ENCODE results near the gene TMEM44.

Gene TMEM44

DNA sequence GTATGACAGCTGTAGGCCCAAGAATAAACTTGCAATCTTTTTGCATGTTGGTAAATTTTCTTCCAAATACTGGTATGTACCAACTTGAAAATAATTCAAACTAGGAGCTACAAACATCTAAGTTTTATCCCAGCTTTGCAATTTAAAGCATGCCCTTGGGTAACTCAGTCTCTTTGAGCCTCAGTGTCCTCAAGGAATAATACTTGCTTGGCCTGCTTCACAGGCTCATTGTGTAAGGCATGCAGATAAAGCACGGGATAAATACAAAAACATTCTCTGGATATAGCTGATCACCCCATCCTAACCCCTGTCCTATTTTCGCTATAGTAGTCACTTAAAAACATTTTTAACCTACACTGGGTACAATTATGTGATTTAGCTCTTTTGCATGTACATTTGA lies 9.6 kb upstream of the TMEM44 start:
- no CpG with 5 or more reads among the region's 2 CpGs for WGBS (ENCODE audit: extremely low coverage, insufficient coverage, insufficient read length)
- no peak overlapping the region for H2AK5ac ChIP-seq (ENCODE audit: low read length)

DNA sequence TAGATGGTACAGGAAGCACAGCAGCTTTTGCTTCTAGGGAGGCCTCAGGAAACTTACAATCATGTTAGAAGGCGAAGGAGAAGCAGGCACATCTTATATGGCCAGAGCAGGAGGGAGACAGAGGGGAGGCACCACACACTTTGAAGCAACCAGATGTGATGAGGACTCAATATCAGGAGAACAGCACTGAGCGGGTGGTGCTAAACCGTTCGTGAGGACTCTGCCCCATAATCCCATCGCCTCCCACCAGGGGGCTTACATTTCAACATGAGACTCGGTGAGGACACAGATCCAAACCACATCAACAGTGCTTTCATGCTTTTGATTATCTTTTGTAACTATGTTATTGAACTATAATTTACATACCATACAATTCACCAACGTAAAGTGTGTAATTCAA lies 7.6 kb upstream of the TMEM44 start:
- Histone ChIP-seq H3K27me3 (ENCODE audit: insufficient read depth, low read length) (no peaks in the 10 kb centered on the region), H3K4me3 (ENCODE audit: low read depth, low read length) (no peak overlapping the region), H3K9ac (ENCODE audit: low read length) (no peak overlapping the region), H2AK5ac (ENCODE audit: low read length) (no peak overlapping the region), H3K36me3 (ENCODE audit: control insufficient read depth in 1 of 2, insufficient read depth in 2 of 2, low read length in 2 of 2) (peaks cover 14 to 21% of the 10 kb centered on the region in 2 experiments), H3K18ac (ENCODE audit: low read length) (no peak overlapping the region), H3K9me3 (ENCODE audit: insufficient read depth, low read depth, low read length) (no peaks in the 10 kb centered on the region), H2BK12ac (ENCODE audit: low read length) (no peak overlapping the region), H3K23ac (ENCODE audit: low read length) (no peak overlapping the region), H4K8ac (ENCODE audit: low read depth, low read length) (no peak overlapping the region), H2AFZ (ENCODE audit: insufficient read depth, low read length, poor library complexity) (no peak overlapping the region), H3K14ac (ENCODE audit: low read length) (no peak overlapping the region), H3K4me2 (ENCODE audit: low read length) (no peak overlapping the region), H2BK5ac (ENCODE audit: low read depth, low read length, poor library complexity) (no peak overlapping the region), H4K12ac (ENCODE audit: low read depth, low read length) (no peak overlapping the region), H3K79me1 (ENCODE audit: low read length) (no peaks in the 10 kb centered on the region), H3K27ac (ENCODE audit: low read depth, low read length) (no peak overlapping the region), H3K4ac (ENCODE audit: low read depth, low read length) (no peak overlapping the region), H4K91ac (ENCODE audit: low read depth, low read length) (no peak overlapping the region), H3K4me1 (ENCODE audit: control insufficient read depth in 1 of 2, insufficient read depth in 2 of 2, low read length in 2 of 2) (peaks cover 2 to 4% of the 10 kb centered on the region in 2 experiments), H2BK120ac (ENCODE audit: insufficient read depth, low read length, poor library complexity) (no peak overlapping the region), H3K79me2 (ENCODE audit: control insufficient read depth, insufficient read depth, low read length, poor library complexity) (peaks cover 2% of the 10 kb centered on the region)
- WGBS (ENCODE audit: extremely low coverage, insufficient coverage, insufficient read length) = no CpG with 5 or more reads among the region's 7 CpGs
- peak in 1 of 2 donors; percentile 18 for DNase-seq

More for the DNA sequence above, 9.6 kb upstream of the TMEM44 start:
- Histone ChIP-seq H3K23ac (ENCODE audit: low read length) (no peak overlapping the region), H4K12ac (ENCODE audit: low read depth, low read length) (no peak overlapping the region), H4K8ac (ENCODE audit: low read depth, low read length) (no peak overlapping the region), H3K36me3 (ENCODE audit: control insufficient read depth in 1 of 2, insufficient read depth in 2 of 2, low read length in 2 of 2) (peaks cover 14 to 24% of the 10 kb centered on the region in 2 experiments), H3K4me2 (ENCODE audit: low read length) (no peak overlapping the region), H3K4ac (ENCODE audit: low read depth, low read length) (no peak overlapping the region), H3K14ac (ENCODE audit: low read length) (no peak overlapping the region), H3K27me3 (ENCODE audit: insufficient read depth, low read length) (no peaks in the 10 kb centered on the region), H3K79me1 (ENCODE audit: low read length) (no peaks in the 10 kb centered on the region), H3K9ac (ENCODE audit: low read length) (no peak overlapping the region), H2BK5ac (ENCODE audit: low read depth, low read length, poor library complexity) (no peak overlapping the region), H3K4me1 (ENCODE audit: control insufficient read depth in 1 of 2, insufficient read depth in 2 of 2, low read length in 2 of 2) (peaks cover 0 to under 1% of the 10 kb centered on the region in 2 experiments), H2AFZ (ENCODE audit: insufficient read depth, low read length, poor library complexity) (no peak overlapping the region), H3K27ac (ENCODE audit: low read depth, low read length) (no peak overlapping the region), H4K91ac (ENCODE audit: low read depth, low read length) (no peak overlapping the region), H3K18ac (ENCODE audit: low read length) (no peak overlapping the region), H3K9me3 (ENCODE audit: insufficient read depth, low read depth, low read length) (no peaks in the 10 kb centered on the region), H3K4me3 (ENCODE audit: low read depth, low read length) (no peak overlapping the region), H3K79me2 (ENCODE audit: control insufficient read depth, insufficient read depth, low read length, poor library complexity) (no peaks in the 10 kb centered on the region), H2BK12ac (ENCODE audit: low read length) (no peak overlapping the region), H2BK120ac (ENCODE audit: insufficient read depth, low read length, poor library complexity) (no peak overlapping the region)
- peak; percentile 6 to 80 for DNase-seq

- no peak overlapping the region for H2BK12ac ChIP-seq (ENCODE audit: low read length)
- H3K23ac ChIP-seq (ENCODE audit: low read length) = no peak overlapping the region
- no peak overlapping the region for H3K4me2 ChIP-seq (ENCODE audit: low read length)
- peaks cover 2 to 4% of the 10 kb centered on the region in 2 experiments for H3K4me1 ChIP-seq (ENCODE audit: control insufficient read depth in 1 of 2, insufficient read depth in 2 of 2, low read length in 2 of 2)
- H4K8ac ChIP-seq (ENCODE audit: low read depth, low read length) = no peak overlapping the region
- H2AK5ac ChIP-seq (ENCODE audit: low read length) = no peak overlapping the region
- H3K79me1 ChIP-seq (ENCODE audit: low read length) = no peaks in the 10 kb centered on the region
- H3K9ac ChIP-seq (ENCODE audit: low read length) = no peak overlapping the region
- no peak overlapping the region for H2AFZ ChIP-seq (ENCODE audit: insufficient read depth, low read length, poor library complexity)
- no peaks in the 10 kb centered on the region for H3K9me3 ChIP-seq (ENCODE audit: insufficient read depth, low read depth, low read length)
- peaks cover 14% of the 10 kb centered on the region in 2 experiments for H3K36me3 ChIP-seq (ENCODE audit: control insufficient read depth in 1 of 2, insufficient read depth in 2 of 2, low read length in 2 of 2)
- H3K4me3 ChIP-seq (ENCODE audit: low read depth, low read length) = no peak overlapping the region
- H2BK5ac ChIP-seq (ENCODE audit: low read depth, low read length, poor library complexity) = peak overlapping the region; percentile 11
- no peak overlapping the region for H2BK120ac ChIP-seq (ENCODE audit: insufficient read depth, low read length, poor library complexity)
- H3K27ac ChIP-seq (ENCODE audit: low read depth, low read length) = no peak overlapping the region
- no peak for DNase-seq
- no peaks in the 10 kb centered on the region for H3K27me3 ChIP-seq (ENCODE audit: insufficient read depth, low read length)
- no peak overlapping the region for H3K4ac ChIP-seq (ENCODE audit: low read depth, low read length)
- WGBS (ENCODE audit: extremely low coverage, insufficient coverage, insufficient read length) = no CpG with 5 or more reads among the region's 10 CpGs
- H3K14ac ChIP-seq (ENCODE audit: low read length) = no peak overlapping the region
- H4K12ac ChIP-seq (ENCODE audit: low read depth, low read length) = no peak overlapping the region
- H4K91ac ChIP-seq (ENCODE audit: low read depth, low read length) = no peak overlapping the region
- H3K18ac ChIP-seq (ENCODE audit: low read length) = no peak overlapping the region
- H3K79me2 ChIP-seq (ENCODE audit: control insufficient read depth, insufficient read depth, low read length, poor library complexity) = peaks cover 2% of the 10 kb centered on the region
Observed at GRCh38 chr3:194638991-194639605, 5.9 kb upstream of the TMEM44 start.

- peak overlapping the region; percentile 6 for H3K14ac ChIP-seq (ENCODE audit: low read length)
- H3K4me1 ChIP-seq (ENCODE audit: control insufficient read depth in 1 of 2, insufficient read depth in 2 of 2, low read length in 2 of 2) = peaks cover 2 to 4% of the 10 kb centered on the region in 2 experiments
- H3K18ac ChIP-seq (ENCODE audit: low read length) = no peak overlapping the region
- peaks cover 2% of the 10 kb centered on the region for H3K79me1 ChIP-seq (ENCODE audit: low read length)
- WGBS (ENCODE audit: extremely low coverage, insufficient coverage, insufficient read length) = no CpG with 5 or more reads among the region's 22 CpGs
- no peak overlapping the region for H4K91ac ChIP-seq (ENCODE audit: low read depth, low read length)
- peak overlapping the region; percentile 14 for H3K27ac ChIP-seq (ENCODE audit: low read depth, low read length)
- H2BK120ac ChIP-seq (ENCODE audit: insufficient read depth, low read length, poor library complexity) = peak overlapping the region; percentile 18
- H4K12ac ChIP-seq (ENCODE audit: low read depth, low read length) = no peak overlapping the region
- H2AK5ac ChIP-seq (ENCODE audit: low read length) = no peak overlapping the region
- no peak overlapping the region for H3K4me2 ChIP-seq (ENCODE audit: low read length)
- H3K23ac ChIP-seq (ENCODE audit: low read length) = no peak overlapping the region
- peak overlapping the region; percentile 6 for H2BK5ac ChIP-seq (ENCODE audit: low read depth, low read length, poor library complexity)
- no peak overlapping the region for H3K4ac ChIP-seq (ENCODE audit: low read depth, low read length)
- H3K4me3 ChIP-seq (ENCODE audit: low read depth, low read length) = no peak overlapping the region
- peaks cover 5% of the 10 kb centered on the region for H3K79me2 ChIP-seq (ENCODE audit: control insufficient read depth, insufficient read depth, low read length, poor library complexity)
- no peak for DNase-seq
- H4K8ac ChIP-seq (ENCODE audit: low read depth, low read length) = no peak overlapping the region
- peak overlapping the region; percentile 5 for H2BK12ac ChIP-seq (ENCODE audit: low read length)
- H2AFZ ChIP-seq (ENCODE audit: insufficient read depth, low read length, poor library complexity) = no peak overlapping the region
- H3K27me3 ChIP-seq (ENCODE audit: insufficient read depth, low read length) = no peaks in the 10 kb centered on the region
- H3K9ac ChIP-seq (ENCODE audit: low read length) = no peak overlapping the region
- H3K36me3 ChIP-seq (ENCODE audit: control insufficient read depth in 1 of 2, insufficient read depth in 2 of 2, low read length in 2 of 2) = peaks cover 14% of the 10 kb centered on the region in 2 experiments
- no peaks in the 10 kb centered on the region for H3K9me3 ChIP-seq (ENCODE audit: insufficient read depth, low read depth, low read length)
Observed at GRCh38 chr3:194637541-194638400, 4.6 kb upstream of the TMEM44 start.

Measured in trophoblast cell (in vitro differentiated cells and primary cell).